ENCODE data around the gene PIGC. TPM values are rescaled to one million over a fixed set of nuclear protein-coding genes. Genes with fewer than 3 reads are reported as not detected.

The PIGC gene
- total and polyA plus RNA-seq, 12 donors = 19.7 to 33.6 (median 25.2) TPM

DNA sequence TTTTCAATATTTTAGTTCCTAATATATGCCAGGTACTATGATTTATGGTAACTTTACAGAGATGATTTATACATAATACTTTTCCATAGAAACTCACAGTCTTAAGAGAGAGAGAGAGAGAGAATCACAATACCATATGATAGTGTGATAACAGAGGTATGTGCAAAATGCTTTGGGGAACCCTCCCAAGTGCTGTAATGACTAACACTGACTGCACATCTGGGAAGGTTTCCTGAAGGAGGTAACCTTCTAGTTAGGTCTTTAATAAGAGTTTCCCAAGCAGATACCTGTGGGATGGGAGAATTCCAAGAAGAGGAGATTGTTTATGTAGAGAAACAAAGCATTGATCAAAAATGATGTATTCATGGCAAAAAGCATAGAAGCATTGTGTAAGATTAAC lies 34.6 kb upstream of the PIGC start:
- Histone ChIP-seq H3K4me1 (replicated peaks in 1 of 2) (no peaks in the 10 kb centered on the region), H3K4me3 (no peak overlapping the region), H3K36me3 (replicated peaks in 1 of 2) (no peaks in the 10 kb centered on the region), H3K9me3 (replicated peaks in 1 of 3) (no peaks in the 10 kb centered on the region), H3K27ac (no peak overlapping the region), H3K27me3 (no peaks in the 10 kb centered on the region)
- TF ChIP-seq, protein P1, sequence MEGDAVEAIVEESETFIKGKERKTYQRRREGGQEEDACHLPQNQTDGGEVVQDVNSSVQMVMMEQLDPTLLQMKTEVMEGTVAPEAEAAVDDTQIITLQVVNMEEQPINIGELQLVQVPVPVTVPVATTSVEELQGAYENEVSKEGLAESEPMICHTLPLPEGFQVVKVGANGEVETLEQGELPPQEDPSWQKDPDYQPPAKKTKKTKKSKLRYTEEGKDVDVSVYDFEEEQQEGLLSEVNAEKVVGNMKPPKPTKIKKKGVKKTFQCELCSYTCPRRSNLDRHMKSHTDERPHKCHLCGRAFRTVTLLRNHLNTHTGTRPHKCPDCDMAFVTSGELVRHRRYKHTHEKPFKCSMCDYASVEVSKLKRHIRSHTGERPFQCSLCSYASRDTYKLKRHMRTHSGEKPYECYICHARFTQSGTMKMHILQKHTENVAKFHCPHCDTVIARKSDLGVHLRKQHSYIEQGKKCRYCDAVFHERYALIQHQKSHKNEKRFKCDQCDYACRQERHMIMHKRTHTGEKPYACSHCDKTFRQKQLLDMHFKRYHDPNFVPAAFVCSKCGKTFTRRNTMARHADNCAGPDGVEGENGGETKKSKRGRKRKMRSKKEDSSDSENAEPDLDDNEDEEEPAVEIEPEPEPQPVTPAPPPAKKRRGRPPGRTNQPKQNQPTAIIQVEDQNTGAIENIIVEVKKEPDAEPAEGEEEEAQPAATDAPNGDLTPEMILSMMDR (IDR thresholded peaks at IDR 0.05) = no peak
- intact Hi-C loops (cut with DNase I) = no loop called here
- no peak for DNase-seq

DNA sequence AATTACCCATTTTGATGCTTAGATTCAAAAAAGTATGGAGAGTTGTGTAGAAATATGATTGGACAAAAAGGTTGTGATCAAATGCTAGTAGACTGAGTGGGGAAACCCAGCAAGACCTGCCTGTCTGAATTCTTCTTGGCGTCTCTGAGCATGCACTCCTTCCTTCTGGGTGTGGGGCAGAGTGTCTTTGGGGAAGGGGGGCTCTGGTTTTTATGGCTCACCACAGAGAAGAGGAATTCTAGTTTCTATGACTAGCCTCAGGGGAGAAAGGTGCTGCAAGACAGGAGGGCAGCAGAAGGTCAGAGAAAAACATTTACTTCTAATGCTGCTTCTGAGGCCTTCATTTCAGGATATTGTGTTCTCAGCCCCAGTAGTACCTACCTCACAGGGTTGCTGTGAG lies 33.9 kb upstream of the PIGC start:
- intact Hi-C loops (cut with DNase I) = no loop called here
- Histone ChIP-seq H3K4me3 (no peak overlapping the region), H3K27ac (no peak overlapping the region), H3K36me3 (replicated peaks in 1 of 2) (no peaks in the 10 kb centered on the region), H3K27me3 (no peaks in the 10 kb centered on the region), H3K4me1 (replicated peaks in 1 of 2) (peaks cover 0 to 3% of the 10 kb centered on the region in 2 donors), H3K9me3 (replicated peaks in 1 of 3) (no peaks in the 10 kb centered on the region)
- no peak for TF ChIP-seq POLR2A (IDR thresholded peaks at IDR 0.05)
- TF ChIP-seq, protein P1 (IDR thresholded peaks at IDR 0.05) = no peak
- DNase-seq = no peak
- WGBS, 4 donors = 87 to 100% (median 92%) methylated on average over 1 of the region's 1 CpG

DNA sequence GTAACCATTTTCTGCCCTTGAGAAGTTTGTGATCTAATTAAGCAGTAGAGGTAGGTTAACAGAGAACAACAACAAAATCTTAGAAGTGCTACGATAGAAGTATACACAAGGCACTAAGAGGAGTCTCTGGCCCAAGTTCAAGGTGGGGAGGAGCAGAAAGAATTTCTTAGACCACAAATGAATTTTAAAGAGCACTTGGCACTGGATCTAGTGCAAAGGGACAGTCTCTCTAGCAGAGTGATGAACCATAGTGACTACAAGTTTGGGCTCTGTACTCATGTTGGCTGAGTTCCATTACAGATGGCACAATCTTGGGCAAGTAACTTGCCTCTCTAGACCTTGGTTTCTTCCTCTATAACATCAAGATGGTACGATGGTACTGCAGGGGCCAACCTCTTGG lies 33.3 kb upstream of the PIGC start:
- H3K4me3 ChIP-seq = no peak overlapping the region

DNA sequence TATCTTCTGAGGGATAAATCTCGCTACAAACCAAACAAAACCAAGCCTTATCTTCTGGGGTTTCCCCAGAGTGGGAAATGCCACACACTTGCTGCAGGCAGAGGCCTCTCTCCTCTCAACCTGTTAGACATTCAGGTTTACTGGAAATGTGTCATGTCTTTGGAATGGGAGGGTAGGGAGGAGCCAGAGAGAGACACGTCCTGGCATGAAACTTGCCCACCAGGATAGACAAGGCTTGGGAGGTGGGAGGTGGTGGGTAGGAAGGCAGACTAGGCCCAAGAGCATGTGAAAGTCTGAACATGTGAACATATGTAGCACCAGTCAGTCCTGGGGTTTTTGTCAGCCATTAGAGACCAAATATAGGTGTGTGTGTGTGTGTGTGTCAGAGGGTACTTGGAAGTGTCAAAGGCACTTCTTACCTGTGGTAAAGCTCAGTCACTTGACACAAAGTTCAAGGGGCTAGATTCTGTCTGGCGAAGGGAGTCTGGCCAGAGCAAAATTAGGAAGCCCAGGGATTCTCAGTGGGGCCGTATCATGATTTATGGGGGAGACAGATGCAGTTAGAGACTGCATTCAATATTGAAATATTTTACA lies 32.4 kb upstream of the PIGC start:
- Histone ChIP-seq H3K4me1 (replicated peaks in 1 of 2) (peaks cover 0 to 6% of the 10 kb centered on the region in 2 donors), H3K4me3 (no peak overlapping the region), H3K27me3 (no peaks in the 10 kb centered on the region), H3K27ac (no peak overlapping the region), H3K36me3 (replicated peaks in 1 of 2) (no peaks in the 10 kb centered on the region), H3K9me3 (replicated peaks in 1 of 3) (no peaks in the 10 kb centered on the region)
- intact Hi-C loops (cut with DNase I) = no loop called here
- no peak for TF ChIP-seq POLR2A (IDR thresholded peaks at IDR 0.05)
- TF ChIP-seq, protein P1 (IDR thresholded peaks at IDR 0.05) = no peak
- no peak for DNase-seq
- 78 to 91% (median 86%) methylated on average over 4 of the region's 4 CpGs for WGBS, 4 donors

More for the DNA sequence above, 33.3 kb upstream of the PIGC start:
- intact Hi-C loops (cut with DNase I) = no loop called here
- H3K36me3 ChIP-seq (replicated peaks in 1 of 2) = no peaks in the 10 kb centered on the region
- 81 to 93% (median 90%) methylated on average over 2 of the region's 2 CpGs for WGBS, 4 donors
- H3K27ac ChIP-seq = no peak overlapping the region
- no peaks in the 10 kb centered on the region for H3K27me3 ChIP-seq
- H3K9me3 ChIP-seq (replicated peaks in 1 of 3) = no peaks in the 10 kb centered on the region
- peaks cover 0 to 6% of the 10 kb centered on the region in 2 donors for H3K4me1 ChIP-seq (replicated peaks in 1 of 2)
- no peak for TF ChIP-seq POLR2A (IDR thresholded peaks at IDR 0.05)
- TF ChIP-seq, protein P1 (IDR thresholded peaks at IDR 0.05) = no peak
- no peak for DNase-seq

Measured in adrenal gland (tissue), 12 donors.